MM.1S (cell line): Measurements from ENCODE around the gene DIAPH3.

Source experiments
- DNase-seq: peaks from one replicate; pipeline ENCODE4 v3.0.0-alpha.2; 2015
- H2AFZ ChIP-seq: fragments of 300-600 bp; sonication (generic); 2 replicates; pipeline ENCODE4 v1.6.0; 2016; ENCODE audit warnings: antibody characterized with exemption, low read length
- H3F3A ChIP-seq: fragments of 300-600 bp; sonication (generic); 2 replicates; pipeline ENCODE4 v1.6.1; 2016; ENCODE audit warnings: mild to moderate bottlenecking, antibody characterized with exemption, low read length, moderate library complexity, mixed read lengths; ENCODE audit not compliant: insufficient read depth
- H3K27ac ChIP-seq: fragments of 300-600 bp; sonication (generic); 2 replicates; pipeline ENCODE4 v1.5.1; 2016; ENCODE audit warnings: mild to moderate bottlenecking, low read length
- H3K27me3 ChIP-seq: fragments of 300-600 bp; sonication (generic); replicated peaks from 2 replicates; pipeline ENCODE4 v1.6.0; 2016; ENCODE audit warnings: low read length; ENCODE audit not compliant: insufficient read depth
- H3K36me3 ChIP-seq: fragments of 300-600 bp; sonication (generic); replicated peaks from 2 replicates; pipeline ENCODE4 v1.6.1; 2016; ENCODE audit warnings: mild to moderate bottlenecking, low read length, mixed read lengths; ENCODE audit not compliant: insufficient read depth
- H3K4me1 ChIP-seq: fragments of 300-600 bp; sonication (generic); 2 replicates; pipeline ENCODE4 v1.6.1; 2016; ENCODE audit warnings: low read length, mixed read lengths
- H3K4me2 ChIP-seq: fragments of 300-600 bp; sonication (generic); 2 replicates; pipeline ENCODE4 v1.6.0; 2016; ENCODE audit warnings: low read depth, low read length
- H3K4me3 ChIP-seq: fragments of 300-600 bp; sonication (generic); 2 replicates; pipeline ENCODE4 v1.5.1; 2016; ENCODE audit warnings: low read length, mixed read lengths
- H3K79me2 ChIP-seq: fragments of 300-600 bp; sonication (generic); 2 replicates; pipeline ENCODE4 v1.6.1; 2016; ENCODE audit warnings: mixed run types, low read length, mixed read lengths
- H3K9ac ChIP-seq: fragments of 300-600 bp; sonication (generic); 2 replicates; pipeline ENCODE4 v1.6.1; 2016; ENCODE audit warnings: low read length, mixed read lengths
- H3K9me2 ChIP-seq: fragments of 300-600 bp; sonication (generic); replicated peaks from 2 replicates; pipeline ENCODE4 v1.6.1; 2016; ENCODE audit warnings: mild to moderate bottlenecking, low read length, mixed read lengths; ENCODE audit not compliant: insufficient read depth
- H3K9me3 ChIP-seq: fragments of 300-600 bp; sonication (generic); replicated peaks from 2 replicates; pipeline ENCODE4 v1.6.1; 2016; ENCODE audit warnings: mild to moderate bottlenecking, low read length, mixed read lengths; ENCODE audit not compliant: insufficient read depth
- H4K20me1 ChIP-seq: fragments of 300-600 bp; sonication (generic); 2 replicates; pipeline ENCODE4 v1.6.1; 2016; ENCODE audit warnings: mild to moderate bottlenecking, low read length, moderate library complexity, mixed read lengths; ENCODE audit not compliant: insufficient read depth
- CTCF ChIP-seq: fragments of 300-600 bp; sonication (generic); IDR thresholded peaks from 2 replicates; pipeline ENCODE4 v1.5.1; 2016; ENCODE audit warnings: antibody characterized with exemption, low read length, mixed read lengths
- EZH2 ChIP-seq: fragments of 300-600 bp; sonication (generic); optimal IDR thresholded peaks from 2 replicates; pipeline ENCODE3; 2017; ENCODE audit warnings: low read depth, mild to moderate bottlenecking, antibody characterized with exemption, low read length, mixed read lengths
- EZH2phosphoT487 ChIP-seq: fragments of 300-600 bp; sonication (generic); IDR thresholded peaks from 2 replicates; pipeline ENCODE4 v1.6.1; 2018; ENCODE audit warnings: antibody characterized with exemption, low read length

The DIAPH3 gene

DNA sequence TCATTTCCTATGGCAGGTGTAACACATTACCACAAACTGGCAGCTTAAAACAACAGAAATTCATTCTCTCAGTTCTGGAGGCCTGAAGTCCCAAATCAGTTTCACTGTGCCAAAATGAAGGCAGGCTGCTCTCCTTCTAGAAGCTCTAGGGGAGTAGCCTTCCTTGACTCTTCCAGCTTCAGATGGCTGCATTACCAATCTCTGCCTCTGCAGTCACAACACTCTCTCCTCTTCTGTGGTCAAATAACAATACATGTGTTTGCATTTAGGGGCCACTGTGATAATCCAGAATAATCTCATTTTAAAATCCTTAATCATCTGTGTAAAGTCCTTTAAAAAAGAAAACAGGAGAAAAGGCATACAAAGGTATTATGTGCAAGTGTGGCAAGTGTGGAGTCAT lies 7.8 kb downstream of the DIAPH3 start:
- H3K9me2 ChIP-seq, result no peaks in the 10 kb centered on the region
- H2AFZ ChIP-seq, result no peak overlapping the region
- H3K4me3 ChIP-seq, result no peak overlapping the region
- no peak for DNase-seq
- no peak overlapping the region for H3K9ac ChIP-seq
- H3F3A ChIP-seq, result no peaks in the 10 kb centered on the region
- no peak overlapping the region for H3K4me2 ChIP-seq
- no peaks in the 10 kb centered on the region for H3K9me3 ChIP-seq
- peaks cover 9% of the 10 kb centered on the region for H3K79me2 ChIP-seq
- H3K27me3 ChIP-seq, result no peaks in the 10 kb centered on the region
- no peaks in the 10 kb centered on the region for H4K20me1 ChIP-seq
- H3K27ac ChIP-seq, result no peak overlapping the region
- no peaks in the 10 kb centered on the region for H3K36me3 ChIP-seq
- no peaks in the 10 kb centered on the region for H3K4me1 ChIP-seq
- TF ChIP-seq EZH2, result no peak
- TF ChIP-seq CTCF, result no peak
- TF ChIP-seq EZH2phosphoT487, result no peak

DNA sequence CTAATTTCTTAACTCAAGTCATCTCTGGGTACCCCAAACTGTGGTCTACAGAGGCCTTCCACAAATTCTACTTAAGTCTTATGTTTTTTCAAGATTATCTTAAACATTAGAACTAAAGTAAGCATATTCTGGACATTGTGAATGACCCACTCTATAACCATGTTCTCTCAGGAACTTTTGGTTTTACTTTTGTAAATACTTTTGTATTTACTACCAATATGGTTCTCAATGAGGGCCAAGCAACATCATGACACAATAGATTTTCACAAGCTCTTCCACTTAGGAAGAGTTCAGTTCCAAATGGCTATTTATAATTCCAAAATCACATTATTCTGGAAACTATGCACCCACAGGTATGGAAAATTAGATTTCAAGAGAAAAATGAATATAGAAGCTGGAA lies 10.8 kb downstream of the DIAPH3 start:
- H3K79me2 ChIP-seq, result peaks cover 5% of the 10 kb centered on the region; the same call in 1 of the 2 replicates
- no peak overlapping the region for H3K4me3 ChIP-seq
- H3K4me1 ChIP-seq, result no peaks in the 10 kb centered on the region
- H4K20me1 ChIP-seq, result no peaks in the 10 kb centered on the region
- H3K9me2 ChIP-seq, result no peaks in the 10 kb centered on the region
- no peaks in the 10 kb centered on the region for H3K27me3 ChIP-seq
- no peak overlapping the region for H3K9ac ChIP-seq
- H3K36me3 ChIP-seq, result no peaks in the 10 kb centered on the region
- no peaks in the 10 kb centered on the region for H3F3A ChIP-seq
- no peak overlapping the region for H3K27ac ChIP-seq
- H3K9me3 ChIP-seq, result no peaks in the 10 kb centered on the region
- H3K4me2 ChIP-seq, result no peak overlapping the region
- TF ChIP-seq CTCF, result no peak
- no peak for TF ChIP-seq EZH2
- TF ChIP-seq EZH2phosphoT487, result no peak
- no peak for DNase-seq
- H2AFZ ChIP-seq, result no peak overlapping the region

DNA sequence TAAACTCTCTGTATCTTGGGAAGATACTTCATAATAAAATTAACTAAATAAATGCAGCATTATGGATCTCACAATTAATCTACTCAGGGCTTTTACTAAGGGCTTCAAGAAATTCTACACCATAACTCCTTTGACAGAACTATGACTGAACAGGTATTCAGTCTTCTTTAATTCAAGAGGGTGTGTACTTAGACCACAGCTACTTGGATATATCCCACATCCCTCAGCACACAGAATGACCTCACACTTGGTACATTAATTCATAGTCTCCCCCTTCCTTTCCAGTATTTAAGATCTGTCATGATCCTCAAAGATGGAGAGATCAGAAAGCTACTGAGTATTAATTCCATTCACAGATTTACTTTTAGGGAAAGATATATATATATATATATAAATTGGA lies 11.6 kb downstream of the DIAPH3 start:
- no peak overlapping the region for H2AFZ ChIP-seq
- TF ChIP-seq EZH2 (no peak), EZH2phosphoT487 (no peak), CTCF (no peak)
- DNase-seq, result no peak
- H3F3A ChIP-seq, result no peaks in the 10 kb centered on the region
- peaks cover 8% of the 10 kb centered on the region; the same call in 1 of the 2 replicates for H3K79me2 ChIP-seq
- H3K4me2 ChIP-seq, result no peak overlapping the region
- H3K9ac ChIP-seq, result no peak overlapping the region
- no peaks in the 10 kb centered on the region for H3K9me2 ChIP-seq
- no peaks in the 10 kb centered on the region for H3K4me1 ChIP-seq
- H3K27me3 ChIP-seq, result no peaks in the 10 kb centered on the region
- H4K20me1 ChIP-seq, result no peaks in the 10 kb centered on the region
- no peak overlapping the region for H3K27ac ChIP-seq
- no peaks in the 10 kb centered on the region for H3K36me3 ChIP-seq
- no peaks in the 10 kb centered on the region for H3K9me3 ChIP-seq
- no peak overlapping the region for H3K4me3 ChIP-seq

- H3K4me3 ChIP-seq, result no peak overlapping the region
- no peaks in the 10 kb centered on the region for H3F3A ChIP-seq
- H3K27ac ChIP-seq, result no peak overlapping the region
- DNase-seq, result no peak
- no peak overlapping the region for H2AFZ ChIP-seq
- H3K79me2 ChIP-seq, result peaks cover 8% of the 10 kb centered on the region; the same call in 1 of the 2 replicates
- H4K20me1 ChIP-seq, result no peaks in the 10 kb centered on the region
- H3K9me3 ChIP-seq, result no peaks in the 10 kb centered on the region
- H3K27me3 ChIP-seq, result no peaks in the 10 kb centered on the region
- no peaks in the 10 kb centered on the region for H3K9me2 ChIP-seq
- H3K4me1 ChIP-seq, result no peaks in the 10 kb centered on the region
- no peaks in the 10 kb centered on the region for H3K36me3 ChIP-seq
- no peak overlapping the region for H3K4me2 ChIP-seq
- H3K9ac ChIP-seq, result no peak overlapping the region
- TF ChIP-seq CTCF, result no peak
- TF ChIP-seq EZH2, result no peak
- no peak for TF ChIP-seq EZH2phosphoT487
These were observed 13.2 kb downstream of the DIAPH3 start for GRCh38 chr13:60150538-60150937.
